K562 (cell line): ENCODE results near the gene MVB12B. TPM values are rescaled to one million over a fixed set of nuclear protein-coding genes. Genes with fewer than 3 reads are reported as not detected.

ENCODE experiments used
- ATAC-seq: fragments of 200-7000 bp; cut with Tn5 transposase; 3 replicates; pipeline ENCODE4 v1.9.1; 2020; ENCODE audit warnings: moderate library complexity
- BruUV-seq: library from RNA; stranded (reverse); fragments of 400-500 nt; replicated peaks from 2 replicates; lab custom pipeline; 2021; lab: Mats Ljungman, UMichigan
- CTCF ChIA-PET: fragments of 300-600 bp; formaldehyde crosslinking; extraction: SDS; loops from one replicate; lab custom pipeline; 2021; ENCODE audit warnings: low intra/inter-chr PET ratio; lab: Yijun Ruan, JAX
- POLR2A ChIA-PET: fragments of 300-600, 350-650 bp; sonication (Branson Sonifier 250); formaldehyde crosslinking; extraction: SDS; loops from one replicate; lab custom pipeline; 2021; ENCODE audit warnings: antibody characterized with exemption, inconsistent platforms; lab: Yijun Ruan, JAX
- DNase-seq, 4 experiments: peaks; one replicate each; pipeline versions ENCODE4 v3.0.0 to v3.0.0-alpha.2; 2011 to 2018; ENCODE audit warnings: low spot score in 3 of 4, mixed read lengths in 3 of 4; ENCODE audit errors: extremely low read depth in 1 of 4
- FAIRE-seq: peaks from 2 replicates; lab custom pipeline; 2011; peaks lifted over from hg19 to GRCh38; lab: Jason Lieb, UNC
- H2AFZ ChIP-seq: 2 replicates; pipeline ENCODE4 v1.6.0; 2011; ENCODE audit warnings: low read depth, low read length, control low read depth, inconsistent platforms
- H3K27ac ChIP-seq: fragments of 200-600 bp; 3 replicates; pipeline ENCODE4 v1.8.0; 2011; ENCODE audit warnings: low read depth, mild to moderate bottlenecking, control low read depth, inconsistent platforms, low read length, moderate library complexity, mixed read lengths; ENCODE audit errors: extremely low read depth
- H3K27me3 ChIP-seq, 2 experiments: fragments of 300-600 bp in 1 of 2; 2 replicates in 1 of 2; 3 replicates in 1 of 2; pipeline versions ENCODE4 v1.6.0 to v1.8.0; 2011; ENCODE audit warnings: inconsistent platforms in 2 of 2, low read length in 2 of 2, mild to moderate bottlenecking in 1 of 2, mixed read lengths in 1 of 2, moderate library complexity in 1 of 2; ENCODE audit not compliant: control insufficient read depth in 2 of 2, insufficient read depth in 2 of 2
- H3K36me3 ChIP-seq: fragments of 300-600 bp; 3 replicates; pipeline ENCODE4 v1.8.0; 2011; ENCODE audit warnings: mild to moderate bottlenecking, low read length, inconsistent platforms; ENCODE audit not compliant: control insufficient read depth, insufficient read depth
- H3K4me1 ChIP-seq, 2 experiments: fragments of 200-600 bp in 1 of 2; replicated peaks in 1 of 2; 2 replicates in 1 of 2; 3 replicates in 1 of 2; pipeline versions ENCODE4 v1.5.1 to v1.8.0; 2011; ENCODE audit warnings: inconsistent platforms in 2 of 2, low read length in 2 of 2, mild to moderate bottlenecking in 1 of 2, mixed read lengths in 1 of 2, moderate library complexity in 1 of 2; ENCODE audit not compliant: control insufficient read depth in 2 of 2, insufficient read depth in 2 of 2
- H3K4me2 ChIP-seq: 2 replicates; pipeline ENCODE4 v1.6.1; 2011; ENCODE audit warnings: low read length, control low read depth, inconsistent platforms, mixed read lengths; ENCODE audit not compliant: insufficient read depth
- H3K4me3 ChIP-seq: fragments of 200-600 bp; sonication (generic), shearing (Covaris generic); 2 replicates; pipeline ENCODE4 v1.5.1; 2016; ENCODE audit warnings: control low read depth, inconsistent platforms
- H3K79me2 ChIP-seq: fragments of 200-600 bp; 3 replicates; pipeline ENCODE4 v1.8.0; 2011; ENCODE audit warnings: low read length, inconsistent platforms; ENCODE audit not compliant: control insufficient read depth, insufficient read depth
- H3K9ac ChIP-seq, 2 experiments: 2 replicates each; pipeline versions ENCODE4 v1.6.0 to v1.6.1; 2011; ENCODE audit warnings: low read depth in 2 of 2, low read length in 2 of 2, control low read depth in 1 of 2, inconsistent platforms in 1 of 2, mild to moderate bottlenecking in 1 of 2, mixed read lengths in 1 of 2; ENCODE audit not compliant: insufficient read depth in 1 of 2
- H3K9me1 ChIP-seq: one replicate; pipeline ENCODE4 v1.6.0; 2011; ENCODE audit warnings: inconsistent platforms, mild to moderate bottlenecking, low read length, moderate library complexity; ENCODE audit not compliant: control insufficient read depth, insufficient read depth
- H3K9me3 ChIP-seq: replicated peaks from 2 replicates; pipeline ENCODE4 v1.5.1; 2011; ENCODE audit warnings: low read depth, low read length, inconsistent platforms; ENCODE audit not compliant: control insufficient read depth, insufficient read depth
- H4K20me1 ChIP-seq: replicated peaks from 2 replicates; pipeline ENCODE4 v1.6.1; 2011; ENCODE audit warnings: low read length, inconsistent platforms, mixed read lengths; ENCODE audit not compliant: control insufficient read depth, insufficient read depth
- ARID2 ChIP-seq: fragments of 450-650 bp; IDR thresholded peaks from 2 replicates; pipeline ENCODE4 v1.6.1; 2017; ENCODE audit warnings: antibody characterized with exemption, mild to moderate bottlenecking
- BHLHE40 ChIP-seq: IDR thresholded peaks from 2 replicates; pipeline ENCODE4 v1.6.1; 2011; ENCODE audit warnings: low read length, improper control_type of control experiment
- CEBPB ChIP-seq: fragments of 450-650 bp; IDR thresholded peaks from 2 replicates; pipeline ENCODE4 v1.6.1; 2016; ENCODE audit warnings: missing genetic modification characterization, missing compliant biosample characterization
- CHD2 ChIP-seq: IDR thresholded peaks from 2 replicates; pipeline ENCODE4 v1.6.1; 2011; ENCODE audit warnings: low read depth, low read length
- CSDE1 ChIP-seq, 2 experiments: fragments of 450-650 bp; IDR thresholded peaks; 2 replicates each; pipeline ENCODE4 v1.6.1; 2016; ENCODE audit warnings: mild to moderate bottlenecking in 1 of 2
- ESRRB ChIP-seq: fragments of 250-450 bp; sonication (Bioruptor Pico); IDR thresholded peaks from 2 replicates; pipeline ENCODE4 v1.5.0; 2020; ENCODE audit warnings: mild to moderate bottlenecking, moderate library complexity, borderline replicate concordance
- FUS ChIP-seq: fragments of 200-400 bp; formaldehyde crosslinking; optimal IDR thresholded peaks from 2 replicates; pipeline ENCODE3; 2017; ENCODE audit warnings: low read depth, low read length
- HDGF ChIP-seq: fragments of 450-650 bp; IDR thresholded peaks from 2 replicates; pipeline ENCODE4 v1.6.1; 2016
- HMGN3 ChIP-seq: IDR thresholded peaks from 2 replicates; pipeline ENCODE4 v1.6.1; 2011; ENCODE audit warnings: borderline replicate concordance, low read depth, mild to moderate bottlenecking, mixed read lengths, low read length; ENCODE audit not compliant: insufficient read length; ENCODE audit errors: extremely low read depth
- KLF6 ChIP-seq: fragments of 250-450 bp; sonication (Bioruptor Pico); IDR thresholded peaks from 2 replicates; pipeline ENCODE4 v1.4.0; 2020; ENCODE audit warnings: mild to moderate bottlenecking, moderate library complexity, borderline replicate concordance
- MYC ChIP-seq, 2 experiments: fragments of 250-450 bp in 1 of 2; sonication (Bioruptor Pico) in 1 of 2; IDR thresholded peaks; 2 replicates each; pipeline versions ENCODE4 v1.5.1 to v1.6.1; 2012 to 2021; ENCODE audit warnings: low read depth in 2 of 2, borderline replicate concordance in 1 of 2, improper control_type of control experiment in 1 of 2, low read length in 1 of 2, mild to moderate bottlenecking in 1 of 2, moderate library complexity in 1 of 2
- OTX1 ChIP-seq: fragments of 450-650 bp; formaldehyde crosslinking; IDR thresholded peaks from 2 replicates; pipeline ENCODE4 v1.4.0; 2022; ENCODE audit warnings: mild to moderate bottlenecking
- RBFOX2 ChIP-seq: fragments of 200-400 bp; formaldehyde crosslinking; IDR thresholded peaks from 2 replicates; pipeline ENCODE4 v1.6.1; 2017; ENCODE audit warnings: low read depth, mild to moderate bottlenecking, low read length, moderate library complexity
- RBM15 ChIP-seq: fragments of 200-400 bp; formaldehyde crosslinking; IDR thresholded peaks from 2 replicates; pipeline ENCODE4 v1.6.1; 2018; ENCODE audit warnings: mild to moderate bottlenecking, low read length, moderate library complexity; ENCODE audit not compliant: insufficient read depth
- SIX5 ChIP-seq, 2 experiments: IDR thresholded peaks; 2 replicates each; pipeline ENCODE4 v1.6.1; 2011; ENCODE audit warnings: low read length in 2 of 2, borderline replicate concordance in 1 of 2, low read depth in 1 of 2, mild to moderate bottlenecking in 1 of 2, moderate library complexity in 1 of 2; ENCODE audit not compliant: insufficient read depth in 1 of 2
- SP2 ChIP-seq: IDR thresholded peaks from 2 replicates; pipeline ENCODE4 v1.6.1; 2011; ENCODE audit warnings: mild to moderate bottlenecking, low read depth, low read length, moderate library complexity; ENCODE audit not compliant: poor library complexity, severe bottlenecking; ENCODE audit errors: extremely low read depth
- TAF1 ChIP-seq: IDR thresholded peaks from 2 replicates; pipeline ENCODE4 v1.6.1; 2011; ENCODE audit warnings: mild to moderate bottlenecking, low read length, moderate library complexity; ENCODE audit not compliant: insufficient read depth, control insufficient read depth, severe bottlenecking; ENCODE audit errors: extremely low read depth
- WGBS: fragments of 100-300 bp; shearing (Covaris generic); methylation state at CpG from one replicate; pipeline ENCODE4 v1.1.6; 2016; ENCODE audit warnings: low coverage, mixed read lengths; ENCODE audit not compliant: insufficient coverage; ENCODE audit errors: missing lambda C conversion rate; 5-methylcytosine and 5-hydroxymethylcytosine counted together
- in situ Hi-C: fragments of 300-500 bp; cut with MboI; formaldehyde crosslinking; loops from 4 replicates; pipeline ENCODE4 v1.15.0; 2018; ENCODE audit warnings: inconsistent platforms, mixed read lengths
- intact Hi-C: fragments of 100-400 bp; cut with micrococcal nuclease; formaldehyde crosslinking; loops from 2 replicates; pipeline ENCODE4 v1.14.2; 2022
- polyA plus RNA-seq, 8 experiments: library from polyadenylated mRNA; depleted of rRNA in 4 of 8; stranded (reverse) in 5 of 8; unstranded in 3 of 8; fragments of >200 nt; fragmentation: Nextera tagmentation in 2 of 8; fragmentation: Illumina TruSeq in 1 of 8; extraction: Ambion mirVana in 2 of 8; extraction: Trizol in 1 of 8; gene quantifications; 2 replicates each; pipeline versions ENCODE4 v1.2.1 to v1.2.3, GENCODE V29; 2011 to 2014; ENCODE audit warnings: inconsistent platforms in 1 of 8, missing spikeins in 1 of 8
- total RNA-seq, 7 experiments: library from RNA; depleted of rRNA in 6 of 7; stranded (reverse); fragments of >200 nt in 6 of 7; fragmentation: Illumina TruSeq in 2 of 7; extraction: Trizol in 2 of 7; gene quantifications; 2 replicates each; pipeline versions ENCODE4 v1.2.1 to v1.2.3, GENCODE V29; 2011 to 2021; ENCODE audit warnings: low replicate concordance in 1 of 7
- TF ChIP-seq, protein P1 (sequence below): fragments of 450-650 bp; IDR thresholded peaks from 2 replicates; pipeline ENCODE4 v1.6.1; 2018; ENCODE audit not compliant: partially characterized antibody

MVB12B gene
- total and polyA plus RNA-seq, 9 of the 15 experiments (the other 6 are each of a cell fraction or from before 2014, with no cell fraction given), result not detected

DNA sequence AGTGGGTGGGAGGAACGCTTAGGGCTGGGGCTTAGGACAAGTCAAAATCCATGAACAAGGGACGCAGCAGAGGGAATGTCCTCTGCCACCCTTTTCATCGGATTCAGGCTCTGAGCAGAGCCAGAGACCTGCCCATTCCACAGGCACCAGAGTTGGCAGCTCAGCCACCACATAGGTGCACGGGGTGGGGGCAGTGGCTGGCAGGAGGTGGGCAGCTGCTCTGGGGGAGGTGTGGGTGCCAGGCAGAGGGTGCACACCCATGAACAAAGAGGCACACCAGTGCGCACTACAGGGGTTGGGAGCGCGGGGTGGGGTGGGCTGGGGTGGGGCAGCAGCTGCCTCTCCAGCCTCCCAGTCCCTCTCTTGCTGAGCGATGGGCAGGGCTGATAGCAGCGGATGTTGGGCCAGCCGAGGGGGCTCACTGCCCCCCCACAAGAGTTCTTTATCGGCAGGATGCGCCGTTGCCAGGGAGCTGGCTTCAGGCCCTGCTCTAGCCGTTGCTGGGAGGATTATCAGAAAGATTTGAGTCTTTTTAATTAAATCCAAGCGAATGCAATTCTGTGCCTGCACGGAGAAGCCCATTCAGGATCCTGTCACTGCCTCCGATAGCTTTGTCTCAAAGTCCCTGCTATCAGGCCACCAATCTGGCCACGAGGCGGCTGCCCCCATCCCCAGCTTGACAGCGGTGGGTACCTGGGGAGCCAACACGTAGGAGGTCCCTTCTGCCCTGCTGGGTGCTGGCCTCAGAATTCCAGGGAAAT lies 222.8 kb downstream of the MVB12B start (continued):
- TF ChIP-seq RBM15, result no peak
- no peak for TF ChIP-seq MYC (IDR thresholded peaks at IDR 0.05; ENCODE audit: low read depth, low read length)
- no peak for TF ChIP-seq MYC (CRISPR knock-in tag; IDR thresholded peaks at IDR 0.05; ENCODE audit: borderline replicate concordance, low read depth)
- no peak for TF ChIP-seq CEBPB (tag)
- no peak for TF ChIP-seq OTX1
- no peak for TF ChIP-seq BHLHE40
- no peak for TF ChIP-seq TAF1
- no peak for TF ChIP-seq ARID2
- TF ChIP-seq CSDE1 (IDR thresholded peaks at IDR 0.05), result no peak
- TF ChIP-seq FUS, result no peak

DNA sequence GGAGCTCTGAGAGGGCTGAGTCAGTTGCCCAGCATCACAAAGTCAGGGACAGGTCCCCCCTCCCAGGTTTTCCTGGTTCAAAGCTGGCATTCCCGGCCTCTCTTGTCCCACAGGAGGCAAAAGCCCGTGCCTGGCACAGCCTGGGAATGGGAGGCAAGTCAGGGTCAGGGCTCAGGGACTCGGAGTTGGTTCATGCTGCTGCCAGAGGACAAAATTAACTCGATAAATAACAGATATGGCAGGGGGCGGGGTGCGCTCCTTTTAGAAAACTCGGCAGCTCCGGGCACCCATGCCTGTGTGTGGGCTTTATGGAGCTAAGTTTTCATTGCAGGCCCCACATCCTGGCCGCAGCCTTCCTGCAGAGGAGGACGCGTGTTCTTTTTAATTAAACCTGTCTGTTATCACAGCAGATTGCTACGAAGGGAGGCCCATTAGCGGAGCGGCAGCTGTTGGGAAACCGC lies 224.3 kb downstream of the MVB12B start:
- Histone ChIP-seq H3K4me3 (no peak overlapping the region), H3K9me1 (no peaks in the 10 kb centered on the region), H3K9me3 (no peaks in the 10 kb centered on the region), H3K36me3 (no peaks in the 10 kb centered on the region), H4K20me1 (no peaks in the 10 kb centered on the region), H3K9ac (no peak overlapping the region), H3K27me3 (peaks cover 0 to 15% of the 10 kb centered on the region in 2 experiments; a peak in 2 of 5 replicates), H3K4me2 (no peak overlapping the region), H3K79me2 (no peaks in the 10 kb centered on the region), H3K27ac (no peak overlapping the region), H2AFZ (no peak overlapping the region), H3K4me1 (no peaks in the 10 kb centered on the region)
- no peak for DNase-seq
- ChIA-PET POLR2A (interaction anchor here (0.7 to 0.9 kb wide), 2 partner anchors 25 to 28 kb away, joined by 3 read pairs; no protein-coding TSS in a partner anchor), CTCF (no interaction called here)
- ATAC-seq, result no peak
- intact Hi-C loops (no loop called here), in situ Hi-C loops (no loop called here)
- under 1% methylated on average over 10 of the region's 15 CpGs for WGBS
- no TSS peak for BruUV-seq
- FAIRE-seq, result no peak
- TF ChIP-seq CHD2, result no peak
- TF ChIP-seq KLF6 (CRISPR knock-in tag), result no peak
- TF ChIP-seq SP2, result no peak
- TF ChIP-seq, protein P1, sequence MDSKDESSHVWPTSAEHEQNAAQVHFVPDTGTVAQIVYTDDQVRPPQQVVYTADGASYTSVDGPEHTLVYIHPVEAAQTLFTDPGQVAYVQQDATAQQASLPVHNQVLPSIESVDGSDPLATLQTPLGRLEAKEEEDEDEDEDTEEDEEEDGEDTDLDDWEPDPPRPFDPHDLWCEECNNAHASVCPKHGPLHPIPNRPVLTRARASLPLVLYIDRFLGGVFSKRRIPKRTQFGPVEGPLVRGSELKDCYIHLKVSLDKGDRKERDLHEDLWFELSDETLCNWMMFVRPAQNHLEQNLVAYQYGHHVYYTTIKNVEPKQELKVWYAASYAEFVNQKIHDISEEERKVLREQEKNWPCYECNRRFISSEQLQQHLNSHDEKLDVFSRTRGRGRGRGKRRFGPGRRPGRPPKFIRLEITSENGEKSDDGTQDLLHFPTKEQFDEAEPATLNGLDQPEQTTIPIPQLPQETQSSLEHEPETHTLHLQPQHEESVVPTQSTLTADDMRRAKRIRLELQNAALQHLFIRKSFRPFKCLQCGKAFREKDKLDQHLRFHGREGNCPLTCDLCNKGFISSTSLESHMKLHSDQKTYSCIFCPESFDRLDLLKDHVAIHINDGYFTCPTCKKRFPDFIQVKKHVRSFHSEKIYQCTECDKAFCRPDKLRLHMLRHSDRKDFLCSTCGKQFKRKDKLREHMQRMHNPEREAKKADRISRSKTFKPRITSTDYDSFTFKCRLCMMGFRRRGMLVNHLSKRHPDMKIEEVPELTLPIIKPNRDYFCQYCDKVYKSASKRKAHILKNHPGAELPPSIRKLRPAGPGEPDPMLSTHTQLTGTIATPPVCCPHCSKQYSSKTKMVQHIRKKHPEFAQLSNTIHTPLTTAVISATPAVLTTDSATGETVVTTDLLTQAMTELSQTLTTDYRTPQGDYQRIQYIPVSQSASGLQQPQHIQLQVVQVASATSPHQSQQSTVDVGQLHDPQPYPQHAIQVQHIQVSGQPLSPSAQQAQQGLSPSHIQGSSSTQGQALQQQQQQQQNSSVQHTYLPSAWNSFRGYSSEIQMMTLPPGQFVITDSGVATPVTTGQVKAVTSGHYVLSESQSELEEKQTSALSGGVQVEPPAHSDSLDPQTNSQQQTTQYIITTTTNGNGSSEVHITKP, result no peak
- no peak for TF ChIP-seq ESRRB (CRISPR knock-in tag)
- no peak for TF ChIP-seq SIX5 (IDR thresholded peaks at IDR 0.05; ENCODE audit: borderline replicate concordance in 1 of 2, insufficient read depth in 1 of 2, low read depth in 1 of 2, low read length in 2 of 2)
- no peak for TF ChIP-seq RBFOX2
- TF ChIP-seq HDGF, result no peak
- TF ChIP-seq HMGN3, result no peak
